Measurements from ENCODE around the gene LAMTOR4. TPM values are rescaled to one million over a fixed set of nuclear protein-coding genes. Genes with fewer than 3 reads are reported as not detected.

The LAMTOR4 gene
- total RNA-seq, 2 donors from 2014 or later = 124 to 145 TPM

DNA sequence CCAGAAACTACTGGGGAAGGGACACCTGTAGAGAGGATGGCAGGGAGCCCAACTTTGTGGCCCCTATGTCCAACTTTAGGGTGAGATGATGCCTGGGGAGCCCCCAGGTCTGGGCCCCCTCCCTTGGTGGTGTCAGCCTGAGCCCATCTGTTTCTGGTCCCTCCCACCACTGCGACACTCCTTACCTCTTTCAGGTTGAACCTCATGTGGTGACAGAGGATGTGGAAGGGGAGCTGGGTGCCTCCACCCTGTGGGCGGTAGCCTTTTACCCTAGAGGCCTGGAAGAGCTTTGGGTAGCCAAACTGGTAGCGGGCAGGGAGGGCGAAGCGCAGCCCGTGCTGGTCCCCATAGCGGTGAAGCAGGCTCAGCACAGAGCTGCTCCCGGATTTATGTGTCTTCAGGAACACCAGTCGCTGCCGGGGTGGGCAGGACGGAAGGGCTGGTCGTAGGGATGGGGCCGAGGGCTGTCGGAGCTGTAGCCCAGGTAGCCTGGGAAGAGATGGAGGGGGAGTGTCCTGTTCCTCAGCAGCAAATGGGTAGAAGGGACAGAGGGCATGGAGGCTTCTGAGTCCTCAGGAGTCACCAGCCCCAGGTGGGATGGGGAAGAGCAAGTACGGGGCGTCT, 17.7 kb downstream of the LAMTOR4 start:
- H3K36me3 Mint-ChIP-seq = no peaks in the 10 kb centered on the region
- peaks cover 38 to 49% of the 10 kb centered on the region in 2 donors for H3K27me3 Mint-ChIP-seq
- DNase-seq (ENCODE audit: low spot score) (no peak), ATAC-seq (peak in 1 of 2 donors; percentile 21)
- peak overlapping the region; percentile 10 for H3K4me3 Mint-ChIP-seq
- peak overlapping the region; percentile 16 to 37 for H3K27ac Mint-ChIP-seq
- H3K4me1 Mint-ChIP-seq (ENCODE audit: low read depth in 2 of 2) = peaks cover 24 to 36% of the 10 kb centered on the region in 2 donors
- no peaks in the 10 kb centered on the region for H3K9me3 Mint-ChIP-seq

GRCh38 chr7:100166970-100167911, 18.5 kb downstream of the LAMTOR4 start:
- H3K36me3 Mint-ChIP-seq = no peaks in the 10 kb centered on the region
- DNase-seq (ENCODE audit: low spot score) = no peak
- no peak for ATAC-seq
- H3K4me3 Mint-ChIP-seq = peak overlapping the region; percentile 66
- peak overlapping the region; percentile 16 to 37 for H3K27ac Mint-ChIP-seq
- H3K4me1 Mint-ChIP-seq (ENCODE audit: low read depth in 2 of 2) = peaks cover 24 to 40% of the 10 kb centered on the region in 2 donors
- peaks cover 38 to 49% of the 10 kb centered on the region in 2 donors for H3K27me3 Mint-ChIP-seq
- H3K9me3 Mint-ChIP-seq = no peaks in the 10 kb centered on the region

- peaks cover 38 to 49% of the 10 kb centered on the region in 2 donors for H3K27me3 Mint-ChIP-seq
- H3K36me3 Mint-ChIP-seq = no peaks in the 10 kb centered on the region
- peak overlapping the region; percentile 66 for H3K4me3 Mint-ChIP-seq
- peaks cover 24 to 40% of the 10 kb centered on the region in 2 donors for H3K4me1 Mint-ChIP-seq (ENCODE audit: low read depth in 2 of 2)
- H3K27ac Mint-ChIP-seq = no peak overlapping the region
- DNase-seq (ENCODE audit: low spot score) (no peak), ATAC-seq (no peak)
- H3K9me3 Mint-ChIP-seq = no peaks in the 10 kb centered on the region
Observed at GRCh38 chr7:100167912-100168323, 19.2 kb downstream of the LAMTOR4 start.

DNA sequence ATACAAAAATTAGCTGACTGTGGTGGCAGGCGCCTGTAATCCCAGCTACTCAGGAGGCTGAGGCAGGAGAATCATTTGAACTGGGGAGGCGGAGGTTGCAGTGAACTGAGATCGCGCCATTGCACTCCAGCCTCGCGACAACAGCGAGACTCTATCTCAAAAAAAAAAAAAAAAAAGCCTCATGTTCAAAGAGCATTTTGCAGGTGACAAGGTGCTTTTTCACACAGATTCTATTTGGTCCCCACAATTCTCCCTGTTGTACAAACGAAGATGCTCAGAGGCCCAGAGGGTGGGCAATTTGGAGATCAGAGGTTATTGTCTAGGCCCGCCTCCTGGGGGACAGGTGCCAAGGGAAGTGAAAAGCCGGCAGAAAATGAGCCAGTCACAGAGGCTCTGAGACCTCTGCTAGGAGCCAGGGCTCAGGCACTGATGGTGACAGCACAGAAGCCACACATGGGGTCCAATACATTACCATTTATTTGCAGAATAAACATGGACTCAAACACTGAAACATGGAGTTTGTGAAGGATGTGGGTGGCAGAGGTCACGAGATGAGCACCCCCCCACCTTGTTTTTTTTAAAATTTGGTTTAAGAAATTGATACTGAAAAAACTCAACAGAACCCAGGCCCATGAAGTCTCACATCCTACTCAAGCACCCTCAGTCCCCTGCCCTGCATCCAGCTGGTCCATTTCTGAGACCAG, 20.6 kb downstream of the LAMTOR4 start:
- no peak for DNase-seq (ENCODE audit: low spot score)
- no peaks in the 10 kb centered on the region for H3K36me3 Mint-ChIP-seq
- ATAC-seq = no peak
- H3K4me3 Mint-ChIP-seq = no peak overlapping the region
- peaks cover 38 to 56% of the 10 kb centered on the region in 2 donors for H3K27me3 Mint-ChIP-seq
- H3K9me3 Mint-ChIP-seq = no peaks in the 10 kb centered on the region
- H3K4me1 Mint-ChIP-seq (ENCODE audit: low read depth in 2 of 2) = peaks cover 24 to 40% of the 10 kb centered on the region in 2 donors
- H3K27ac Mint-ChIP-seq = no peak overlapping the region

DNA sequence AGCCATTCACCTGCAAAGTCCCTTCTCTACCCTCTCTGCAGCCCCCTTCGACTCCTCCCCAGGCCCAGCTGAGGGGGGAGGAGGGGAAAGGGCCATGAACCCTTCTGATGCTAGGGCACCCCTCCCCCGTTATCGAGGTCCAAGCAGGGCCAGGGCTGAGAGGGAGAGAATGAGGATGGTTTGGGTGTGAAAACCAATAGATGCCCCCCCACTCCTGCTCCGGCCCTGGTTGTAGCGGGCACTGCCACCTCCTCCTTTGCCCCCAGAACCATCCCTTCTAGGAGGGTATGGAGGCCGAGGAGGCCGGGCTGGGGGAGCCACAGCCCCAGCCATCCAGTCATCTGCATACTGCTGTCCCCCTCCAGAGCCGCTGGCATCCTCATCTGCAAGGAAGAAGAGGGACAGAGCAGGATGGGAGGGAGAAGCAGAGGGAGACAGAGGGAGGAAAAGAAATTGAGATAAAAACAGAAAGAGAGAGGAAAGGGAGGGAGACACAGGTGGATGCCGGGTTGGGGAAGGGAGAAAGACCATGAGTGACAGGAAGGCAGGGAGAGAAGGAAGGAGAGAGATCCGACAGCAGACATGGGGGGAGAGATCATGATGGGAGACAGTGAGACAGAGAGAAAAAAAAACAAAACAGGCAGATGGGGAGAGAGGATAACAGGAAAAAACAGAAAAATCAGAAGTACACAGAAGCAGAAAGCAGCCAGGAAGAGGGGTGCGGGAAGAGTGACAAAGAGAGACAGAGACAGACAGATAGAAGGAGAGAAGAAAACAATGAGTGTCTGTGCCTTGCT, 21.6 kb downstream of the LAMTOR4 start:
- no peak for ATAC-seq
- H3K27ac Mint-ChIP-seq = peak overlapping the region in 1 of 2 donors; percentile 1
- H3K4me3 Mint-ChIP-seq = peak overlapping the region; percentile 71
- DNase-seq (ENCODE audit: low spot score) = no peak
- H3K9me3 Mint-ChIP-seq = no peaks in the 10 kb centered on the region
- H3K4me1 Mint-ChIP-seq (ENCODE audit: low read depth in 2 of 2) = peaks cover 24 to 43% of the 10 kb centered on the region in 2 donors
- H3K27me3 Mint-ChIP-seq = peaks cover 38 to 55% of the 10 kb centered on the region in 2 donors
- no peaks in the 10 kb centered on the region for H3K36me3 Mint-ChIP-seq

DNA sequence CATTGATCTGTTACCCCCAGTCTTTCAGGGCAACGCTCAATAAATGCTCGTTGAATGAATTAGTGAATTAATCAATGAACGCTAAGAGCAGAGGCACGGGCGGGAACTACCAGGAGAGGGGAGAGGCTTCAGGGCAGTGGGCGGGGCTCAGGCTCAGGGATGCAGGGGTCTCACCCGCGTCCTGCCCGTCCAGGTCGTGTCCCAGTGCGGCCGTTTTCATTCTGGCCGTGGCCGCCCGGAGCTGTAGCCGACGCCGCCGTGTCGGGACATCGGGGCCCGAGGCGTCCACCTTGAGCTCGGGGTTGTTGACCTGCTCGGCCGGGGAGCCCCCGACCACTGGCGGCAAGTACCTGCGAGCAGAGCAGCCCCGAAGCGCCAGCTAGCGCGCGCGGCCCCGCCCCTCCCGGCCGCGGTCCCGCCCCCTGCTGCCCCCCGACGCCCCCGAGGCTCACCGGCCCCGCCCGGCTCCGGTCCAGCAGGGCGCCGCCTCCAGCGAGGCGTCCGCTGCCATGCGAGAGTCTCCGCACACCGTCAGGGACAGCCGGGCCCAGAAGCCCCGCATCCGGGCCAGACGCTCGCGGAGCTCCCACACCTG, 22.5 kb downstream of the LAMTOR4 start:
- peaks cover 35 to 46% of the 10 kb centered on the region in 2 donors for H3K27me3 Mint-ChIP-seq
- no peak overlapping the region for H3K27ac Mint-ChIP-seq
- no peaks in the 10 kb centered on the region for H3K36me3 Mint-ChIP-seq
- H3K9me3 Mint-ChIP-seq = no peaks in the 10 kb centered on the region
- DNase-seq (ENCODE audit: low spot score) (no peak), ATAC-seq (peak; percentile 72 to 78)
- H3K4me1 Mint-ChIP-seq (ENCODE audit: low read depth in 2 of 2) = peaks cover 24 to 43% of the 10 kb centered on the region in 2 donors
- peak overlapping the region; percentile 71 for H3K4me3 Mint-ChIP-seq

DNA sequence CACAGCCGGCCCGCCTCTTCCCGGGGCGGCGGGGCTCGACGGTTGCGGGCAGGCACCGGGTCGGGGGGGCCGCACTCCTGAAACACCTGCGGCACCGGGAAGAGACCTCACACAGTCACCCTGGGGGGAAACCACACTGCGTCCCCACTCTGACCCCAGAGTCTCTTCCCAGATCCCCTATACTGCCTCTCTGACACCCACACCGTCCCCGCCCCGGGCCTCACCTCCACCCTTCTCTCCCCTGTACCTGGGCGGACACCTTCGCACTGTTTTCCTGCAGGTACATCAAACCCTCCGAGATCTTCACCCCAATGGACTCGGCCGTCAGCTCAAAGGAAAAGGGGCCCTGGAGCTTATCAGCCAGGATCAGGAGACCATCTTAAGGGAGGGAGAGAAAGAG, 23.1 kb downstream of the LAMTOR4 start:
- H3K27me3 Mint-ChIP-seq = peaks cover 29 to 40% of the 10 kb centered on the region in 2 donors
- peak overlapping the region; percentile 64 for H3K4me3 Mint-ChIP-seq
- DNase-seq (ENCODE audit: low spot score) (no peak), ATAC-seq (no peak)
- H3K9me3 Mint-ChIP-seq = no peaks in the 10 kb centered on the region
- H3K36me3 Mint-ChIP-seq = no peaks in the 10 kb centered on the region
- H3K4me1 Mint-ChIP-seq (ENCODE audit: low read depth in 2 of 2) = peaks cover 30 to 44% of the 10 kb centered on the region in 2 donors
- no peak overlapping the region for H3K27ac Mint-ChIP-seq

- H3K4me3 Mint-ChIP-seq = no peak overlapping the region
- DNase-seq (ENCODE audit: low spot score) = no peak
- H3K4me1 Mint-ChIP-seq (ENCODE audit: low read depth in 2 of 2) = peaks cover 19 to 28% of the 10 kb centered on the region in 2 donors
Observed at GRCh38 chr7:100173806-100174495, 25.2 kb downstream of the LAMTOR4 start.

GRCh38 chr7:100174582-100174981, 25.9 kb downstream of the LAMTOR4 start:
- no peaks in the 10 kb centered on the region for H3K36me3 Mint-ChIP-seq
- H3K4me1 Mint-ChIP-seq (ENCODE audit: low read depth in 2 of 2) = peaks cover 19 to 28% of the 10 kb centered on the region in 2 donors
- no peaks in the 10 kb centered on the region for H3K9me3 Mint-ChIP-seq
- DNase-seq (ENCODE audit: low spot score) (no peak), ATAC-seq (no peak)
- H3K27ac Mint-ChIP-seq = peak overlapping the region in 1 of 2 donors; percentile 22
- H3K4me3 Mint-ChIP-seq = no peak overlapping the region
- H3K27me3 Mint-ChIP-seq = peaks cover 10 to 18% of the 10 kb centered on the region in 2 donors

More at GRCh38 chr7:100173806-100174495, 25.2 kb downstream of the LAMTOR4 start:
- Mint-ChIP-seq H3K27ac (no peak overlapping the region), H3K36me3 (no peaks in the 10 kb centered on the region), H3K9me3 (no peaks in the 10 kb centered on the region), H3K27me3 (peaks cover 10 to 18% of the 10 kb centered on the region in 2 donors)
- no peak for ATAC-seq

DNA sequence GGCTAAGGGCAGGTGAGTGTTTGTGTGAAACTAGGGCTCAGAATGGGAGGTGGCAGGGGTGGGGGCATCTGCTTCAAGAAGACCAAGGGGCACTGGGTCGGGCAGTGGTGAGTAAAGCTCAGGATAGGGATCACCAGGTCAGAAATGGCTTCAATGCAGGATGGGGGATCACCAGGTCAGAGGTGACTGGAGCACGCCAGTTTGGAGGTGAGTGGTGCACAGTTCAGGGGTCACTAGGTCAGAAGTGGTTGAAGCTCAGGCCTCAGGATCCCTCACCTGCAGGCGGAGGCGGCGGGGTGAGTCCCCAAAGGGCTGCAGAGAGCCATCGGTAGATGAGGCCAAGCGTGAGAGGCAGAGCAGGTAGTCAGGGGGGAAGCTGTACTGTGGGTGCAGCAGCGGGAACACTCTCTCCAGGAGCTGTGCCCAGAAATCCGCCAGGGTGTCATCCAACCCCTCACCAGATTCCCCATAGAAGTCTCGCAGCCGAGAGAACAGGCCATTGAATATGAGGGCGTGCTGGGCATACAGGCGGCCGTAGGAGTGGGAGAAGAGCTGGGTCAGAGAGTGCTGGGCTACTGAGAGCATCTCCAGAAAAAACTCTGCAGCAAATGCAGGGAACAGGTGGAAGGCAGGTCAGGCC, 26.7 kb downstream of the LAMTOR4 start:
- H3K27ac Mint-ChIP-seq = no peak overlapping the region
- H3K4me1 Mint-ChIP-seq (ENCODE audit: low read depth in 2 of 2) = peaks cover 19 to 28% of the 10 kb centered on the region in 2 donors

DNA sequence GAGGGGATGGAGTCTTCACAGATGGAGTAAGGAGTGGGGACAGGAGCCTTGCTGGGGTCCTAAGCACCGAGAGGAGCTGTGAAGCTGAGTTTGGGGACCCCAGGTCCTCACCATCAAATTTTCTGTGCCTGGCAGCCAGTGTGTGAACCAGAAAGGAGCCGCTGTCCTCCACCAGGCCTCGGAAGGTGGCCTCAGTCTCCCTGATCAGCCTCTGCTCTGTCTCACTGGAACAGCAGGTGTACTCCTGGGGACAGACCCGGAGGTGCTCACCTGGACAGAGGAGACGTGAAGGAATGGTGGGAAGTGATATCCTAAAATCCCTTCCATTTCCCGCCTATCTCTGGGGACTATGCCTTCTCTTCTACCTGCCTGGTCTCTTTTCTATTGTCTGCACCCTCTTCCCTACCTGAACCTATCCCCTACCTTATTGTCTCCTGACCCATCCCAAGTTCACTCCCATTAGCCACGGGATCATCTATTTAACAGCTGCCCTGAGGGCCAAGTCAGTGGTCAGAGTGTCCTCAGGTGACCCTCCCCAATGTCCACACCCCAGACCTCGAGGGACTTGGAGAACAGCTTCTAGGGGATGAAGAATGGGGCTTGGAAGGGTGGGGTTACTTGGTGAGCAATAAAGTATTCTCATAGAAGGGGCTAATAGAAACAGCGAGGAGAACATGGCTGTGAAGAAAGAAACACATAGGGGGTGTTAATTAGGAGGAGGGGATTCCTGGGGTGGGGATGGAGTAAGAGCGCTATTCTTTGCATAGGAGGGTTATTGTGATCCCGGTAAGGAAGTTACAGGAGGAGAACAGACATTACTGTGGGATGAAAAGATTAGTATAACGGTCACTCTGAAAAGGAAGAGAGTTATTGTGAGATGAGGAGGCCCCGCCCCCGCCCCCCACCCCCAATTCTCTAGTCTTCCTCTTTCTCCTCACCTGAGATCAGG, 27.7 kb downstream of the LAMTOR4 start:
- peaks cover 3% of the 10 kb centered on the region for H3K9me3 Mint-ChIP-seq
- DNase-seq (ENCODE audit: low spot score) = no peak
- H3K4me1 Mint-ChIP-seq (ENCODE audit: low read depth in 2 of 2) = peaks cover 24 to 28% of the 10 kb centered on the region in 2 donors
- H3K36me3 Mint-ChIP-seq = no peaks in the 10 kb centered on the region
- peak overlapping the region in 1 of 2 donors; percentile 52 for H3K27ac Mint-ChIP-seq
- H3K4me3 Mint-ChIP-seq = peak overlapping the region; percentile 45
- no peak for ATAC-seq
- peaks cover 5 to 7% of the 10 kb centered on the region in 2 donors for H3K27me3 Mint-ChIP-seq

More for the DNA sequence above, 26.7 kb downstream of the LAMTOR4 start:
- Mint-ChIP-seq H3K36me3 (no peaks in the 10 kb centered on the region), H3K4me3 (peak overlapping the region; percentile 10), H3K27me3 (peaks cover 9 to 13% of the 10 kb centered on the region in 2 donors), H3K9me3 (peaks cover 1% of the 10 kb centered on the region)
- DNase-seq (ENCODE audit: low spot score) (no peak), ATAC-seq (no peak)
